ENCODE measurements around the gene HTR1D.

Gene HTR1D

GRCh38 chr1:23150125-23150524, 67.2 kb downstream of the HTR1D start:
- DNase-seq, result no peak

GRCh38 chr1:23149114-23149513, 68.2 kb downstream of the HTR1D start:
- DNase-seq, result no peak

GRCh38 chr1:23148084-23148483, 69.2 kb downstream of the HTR1D start:
- DNase-seq, result no peak
